NB4 (cell line): ENCODE results near the gene NELL1.

Source experiments
- DNase-seq: peaks from one replicate; pipeline ENCODE4 v3.0.0; 2010; ENCODE audit warnings: low read depth
- H3K4me3 ChIP-seq: one replicate; pipeline ENCODE4 v1.5.1; 2011; ENCODE audit warnings: mild to moderate bottlenecking, low read depth, low read length, moderate library complexity
- CTCF ChIP-seq: IDR thresholded peaks from one replicate; pipeline ENCODE4 v1.5.1; 2012; ENCODE audit warnings: low read depth, low read length
- MAX ChIP-seq: IDR thresholded peaks from 2 replicates; pipeline ENCODE4 v1.6.1; 2011; ENCODE audit warnings: low read depth, low read length
- MYC ChIP-seq: IDR thresholded peaks from 2 replicates; pipeline ENCODE4 v1.6.1; 2011; ENCODE audit warnings: low read depth, low read length
- POLR2A ChIP-seq: IDR thresholded peaks from 2 replicates; pipeline ENCODE4 v1.6.1; 2011; ENCODE audit warnings: mild to moderate bottlenecking; ENCODE audit not compliant: insufficient read length; ENCODE audit errors: extremely low read depth

NELL1 gene

GRCh38 chr11:20652150-20652806 lies 17.1 kb upstream of the NELL1 start:
- DNase-seq: no peak
- TF ChIP-seq CTCF (no peak), POLR2A (no peak), MYC (no peak), MAX (no peak)
- no peak overlapping the region for H3K4me3 ChIP-seq

- no peak overlapping the region for H3K4me3 ChIP-seq
- no peak for DNase-seq
- TF ChIP-seq MYC (no peak), POLR2A (no peak), CTCF (no peak), MAX (no peak)
Observed at GRCh38 chr11:20654038-20654437, 15.3 kb upstream of the NELL1 start.

- TF ChIP-seq POLR2A (no peak), CTCF (no peak), MYC (no peak), MAX (no peak)
- no peak overlapping the region for H3K4me3 ChIP-seq
- no peak for DNase-seq
Observed at GRCh38 chr11:20656901-20657300, 12.5 kb upstream of the NELL1 start.

- H3K4me3 ChIP-seq: no peak overlapping the region
- DNase-seq: no peak
- TF ChIP-seq CTCF (no peak), MAX (no peak), POLR2A (no peak), MYC (no peak)
Observed at GRCh38 chr11:20658135-20658534, 11.3 kb upstream of the NELL1 start.

- no peak overlapping the region for H3K4me3 ChIP-seq
- TF ChIP-seq POLR2A: no peak
- TF ChIP-seq CTCF: no peak
- DNase-seq: no peak
Observed at GRCh38 chr11:20661445-20661844, 7.9 kb upstream of the NELL1 start.

GRCh38 chr11:20661850-20662249 lies 7.5 kb upstream of the NELL1 start:
- DNase-seq: no peak
- TF ChIP-seq MYC (no peak), CTCF (no peak), POLR2A (no peak), MAX (no peak)
- no peak overlapping the region for H3K4me3 ChIP-seq
